ENCODE measurements around the gene GABRB1.
A peak's percentile ranks its signal among the peaks of the same experiment; 100 is the strongest.

The GABRB1 gene

GRCh38 chr4:47031011-47031678 is at the start of gene GABRB1:
Gene GABRB1 (plus strand): TSS chr4:47031567.
- peak; percentile 11 for DNase-seq

GRCh38 chr4:46984781-46985180 is 46.6 kb upstream of the GABRB1 start:
- no peak for DNase-seq

DNA sequence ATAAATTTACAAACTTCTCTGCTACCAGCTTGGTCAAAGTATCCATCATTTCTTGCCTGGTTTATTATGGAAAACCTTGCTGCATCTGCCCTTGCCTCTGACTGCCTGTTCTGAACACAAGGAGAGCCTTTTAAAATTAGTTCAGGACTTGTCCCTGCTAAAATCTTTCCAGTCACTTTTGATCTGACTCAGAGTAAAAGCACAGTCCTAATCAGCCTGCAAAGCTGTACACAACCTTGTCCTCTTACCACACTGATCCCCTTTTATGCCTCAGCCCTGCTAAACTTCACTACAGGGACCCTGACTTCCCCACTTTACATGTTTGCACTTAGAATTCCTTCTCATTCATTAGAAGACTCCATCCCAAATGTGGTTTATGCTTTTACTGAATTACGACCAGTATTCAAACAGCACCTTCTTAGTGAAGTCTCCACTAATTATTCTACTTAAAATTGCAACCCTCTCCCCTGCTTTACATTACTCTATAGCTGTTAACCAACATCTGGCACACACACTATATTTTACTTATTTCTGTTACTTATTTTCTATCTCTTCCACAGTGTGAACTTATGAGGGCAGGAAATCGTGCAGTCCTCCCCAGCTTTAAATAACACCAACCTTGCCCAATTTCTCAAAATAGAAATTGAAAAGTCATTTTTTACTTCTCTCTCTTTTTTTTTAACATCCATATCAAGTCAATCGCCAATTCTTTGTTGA is 44.3 kb upstream of the GABRB1 start:
- DNase-seq, result no peak

DNA sequence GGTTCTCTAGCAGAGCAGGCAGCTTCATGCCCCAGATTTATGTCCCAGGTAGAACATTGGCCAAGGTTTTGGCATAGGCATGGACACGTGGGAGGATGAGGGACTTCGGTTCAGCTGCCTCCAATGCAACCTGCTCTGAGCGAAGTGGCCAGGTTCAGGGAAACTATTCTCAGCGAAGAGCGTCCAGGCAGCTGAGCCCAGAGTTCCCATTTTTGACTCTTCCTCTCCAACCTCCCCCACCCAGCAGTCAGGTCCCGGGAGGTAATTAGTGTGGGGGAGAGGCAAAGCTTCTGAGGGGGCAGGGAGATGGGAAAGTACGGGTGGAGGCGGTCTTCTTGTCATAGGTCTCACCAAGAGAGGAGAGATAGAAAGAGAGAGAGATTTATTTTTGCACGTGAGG is 39.0 kb upstream of the GABRB1 start:
- DNase-seq, result no peak

DNA sequence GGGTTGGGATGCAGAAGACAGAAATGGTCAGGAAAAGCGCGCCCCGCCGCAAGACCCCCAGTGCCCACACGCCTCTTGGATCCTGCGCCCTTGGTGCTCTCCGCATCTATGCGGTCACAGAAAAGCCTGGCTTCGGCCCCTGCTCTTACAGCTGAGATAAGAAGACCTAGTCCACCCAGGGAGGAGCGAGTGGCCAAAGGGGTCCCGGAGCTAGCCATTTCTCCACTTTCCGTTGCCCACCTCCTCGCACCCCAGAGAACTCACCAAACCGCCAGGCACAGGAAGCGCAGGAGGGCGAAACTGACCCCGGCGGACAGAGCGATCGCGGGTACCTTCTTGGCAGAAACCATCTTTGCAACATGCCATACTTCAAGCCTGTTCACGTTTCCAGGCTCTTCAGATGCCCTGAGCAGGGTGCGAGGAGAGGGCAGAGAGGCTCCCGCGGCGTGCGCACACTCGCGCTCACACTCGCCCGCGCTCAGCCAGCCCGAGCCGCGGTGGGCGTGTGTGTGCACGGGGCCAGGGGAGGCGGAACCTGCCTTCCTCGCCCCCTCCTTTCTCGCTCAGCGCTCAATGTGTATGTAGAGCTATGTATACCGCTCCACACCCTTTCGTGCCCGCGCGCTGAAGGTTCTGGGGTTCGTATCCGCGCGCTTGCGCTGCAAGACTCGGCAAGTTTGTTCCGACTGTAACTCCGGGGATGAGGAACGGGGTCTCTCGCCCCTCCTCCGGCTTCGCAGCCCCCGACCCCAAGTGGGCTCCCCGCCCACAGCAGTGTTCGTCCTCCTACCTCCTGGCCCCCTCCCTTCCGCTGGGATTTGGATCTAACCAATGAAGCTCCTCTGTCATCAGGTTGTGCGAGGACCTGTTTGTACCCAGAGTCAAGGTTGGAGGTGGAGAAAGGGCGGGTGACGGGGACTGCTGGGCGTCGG is 38.0 kb upstream of the GABRB1 start, which contains the start of gene GABRA4:
GABRA4 (minus strand) TSS at position 507 of the 932 bp plus-strand sequence; CDS start at position 350, 157 bp downstream.
- DNase-seq, result peak; percentile 4

DNA sequence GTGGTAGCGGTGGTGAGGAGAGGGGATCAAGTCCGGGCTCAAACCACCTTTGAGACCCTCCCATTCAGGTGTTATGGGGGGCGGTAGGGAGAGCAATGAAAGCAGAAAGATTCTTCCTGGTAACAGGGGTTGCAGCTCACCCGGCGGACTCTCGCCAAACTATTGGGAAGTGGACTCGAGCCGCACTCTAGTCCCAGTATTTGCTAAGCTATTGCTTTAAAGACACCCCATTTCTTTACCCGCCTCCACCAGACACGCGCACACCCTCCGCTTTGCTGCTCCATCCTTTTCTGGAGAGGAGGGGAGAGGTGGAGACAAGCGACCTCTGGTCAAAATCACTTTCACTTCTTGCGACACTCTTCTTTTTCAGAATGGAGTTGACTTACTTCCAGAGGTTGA is 37.4 kb upstream of the GABRB1 start:
- no peak for DNase-seq

GRCh38 chr4:46999566-46999965 is 31.8 kb upstream of the GABRB1 start:
- no peak for DNase-seq

DNA sequence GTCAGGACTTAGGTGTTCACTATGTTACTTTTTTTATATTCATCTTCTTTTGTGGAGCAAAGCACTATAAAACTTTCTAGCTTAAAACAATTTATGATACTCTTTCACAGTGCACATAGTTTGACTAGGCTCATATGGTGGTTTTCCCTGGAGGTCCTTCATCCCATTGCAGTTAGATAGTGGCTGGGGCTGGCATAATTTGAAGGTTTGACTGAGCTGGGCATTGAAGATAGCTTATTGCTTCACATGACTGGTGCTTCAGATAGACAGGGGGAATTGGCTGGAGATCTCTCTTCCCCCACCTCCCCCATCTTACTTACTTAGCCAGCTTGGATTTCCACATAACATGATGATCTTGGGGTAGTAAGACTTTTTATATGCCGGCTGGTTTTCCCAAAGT is 31.0 kb upstream of the GABRB1 start:
- DNase-seq, result no peak

DNA sequence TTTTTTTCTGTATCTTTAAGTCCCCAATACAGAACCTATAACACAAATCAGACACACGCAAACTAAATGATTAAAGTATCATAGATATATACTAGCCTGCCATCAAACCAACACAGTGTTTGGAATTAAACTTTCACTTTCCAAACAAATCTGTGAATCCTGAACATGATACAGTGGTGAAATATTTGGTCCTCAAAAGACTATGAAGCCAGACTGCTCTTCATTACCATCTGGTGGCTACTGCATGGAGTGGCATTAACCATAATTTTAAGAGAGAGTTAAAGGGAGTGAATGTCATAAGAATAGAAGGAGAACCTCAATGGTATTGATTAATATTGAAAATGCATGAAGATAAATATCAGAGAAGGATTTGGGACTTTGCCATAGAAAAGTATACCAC is 28.8 kb upstream of the GABRB1 start:
- DNase-seq, result no peak

DNA sequence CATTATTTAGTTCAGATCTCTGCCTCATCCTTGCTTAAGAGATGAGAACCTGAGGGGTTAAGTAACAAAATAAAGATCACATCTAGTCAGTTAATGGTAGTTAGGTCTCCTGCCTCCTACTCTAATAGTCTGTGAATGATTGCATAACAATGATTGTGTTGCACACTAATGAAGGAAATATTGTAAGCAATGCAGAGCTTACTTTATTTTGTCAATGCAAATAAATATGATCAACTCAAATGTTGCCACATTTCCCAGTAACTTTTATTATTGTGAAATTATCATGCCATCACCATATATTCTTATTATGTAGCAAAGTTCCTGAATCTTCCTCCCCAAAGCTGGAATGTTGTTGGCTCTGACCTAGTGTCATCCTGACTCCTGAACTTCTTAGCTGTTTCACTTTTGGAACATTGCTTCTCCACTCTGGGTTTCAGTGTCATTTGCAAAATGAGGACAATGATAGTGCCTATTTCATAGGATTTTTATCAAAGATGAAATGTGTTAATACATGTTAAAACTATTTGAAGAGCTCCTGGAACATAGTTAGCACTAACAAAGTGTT is 20.9 kb upstream of the GABRB1 start:
- DNase-seq, result no peak

DNA sequence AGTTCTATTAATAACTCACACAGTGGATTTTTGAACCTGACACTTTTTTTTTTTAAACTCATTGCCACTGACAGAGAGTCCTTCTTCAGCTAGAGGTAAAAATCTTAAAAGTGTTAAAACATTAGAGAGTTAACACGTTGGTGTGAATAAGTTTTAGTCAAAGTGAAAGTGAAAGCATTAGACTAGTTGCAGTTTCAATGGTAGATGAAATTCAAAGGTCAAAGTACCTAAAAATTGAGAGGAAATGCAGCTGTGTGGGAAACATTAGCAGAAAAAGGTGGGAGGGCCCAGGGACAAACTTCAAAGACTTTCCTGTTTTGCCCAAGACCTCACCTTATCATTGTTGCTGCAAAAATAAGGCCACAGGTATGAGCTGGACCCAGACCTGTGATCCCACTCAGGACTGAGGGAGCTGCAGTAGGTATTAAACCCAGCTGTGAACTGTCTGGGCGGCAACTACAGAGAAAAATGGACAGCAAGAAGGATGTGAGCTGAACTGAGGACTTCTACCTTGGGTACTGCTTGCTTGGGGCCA is 20.4 kb upstream of the GABRB1 start:
- no peak for DNase-seq

DNA sequence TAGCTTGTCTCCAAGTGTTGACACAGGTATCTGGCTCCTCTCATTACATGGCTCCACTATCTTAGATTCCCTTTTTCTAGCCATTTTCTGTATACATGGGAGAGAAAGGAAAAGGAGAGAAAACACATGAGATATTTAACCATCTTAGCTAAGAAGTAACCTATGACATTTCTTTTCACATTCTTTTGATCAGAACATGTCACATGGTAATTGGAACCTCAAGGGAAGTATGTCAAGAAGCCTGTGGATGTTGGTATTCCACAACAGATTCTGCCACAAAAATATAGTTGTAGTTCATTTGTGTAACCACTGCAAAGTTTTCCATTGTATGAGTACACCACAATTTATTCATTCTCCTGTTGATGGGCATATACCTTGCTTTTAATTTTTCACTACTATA is 18.7 kb upstream of the GABRB1 start:
- no peak for DNase-seq

- no peak for DNase-seq
Observed at GRCh38 chr4:47013373-47013772, 18.0 kb upstream of the GABRB1 start.

- no peak for DNase-seq
Observed at GRCh38 chr4:47017081-47017480, 14.3 kb upstream of the GABRB1 start.

DNA sequence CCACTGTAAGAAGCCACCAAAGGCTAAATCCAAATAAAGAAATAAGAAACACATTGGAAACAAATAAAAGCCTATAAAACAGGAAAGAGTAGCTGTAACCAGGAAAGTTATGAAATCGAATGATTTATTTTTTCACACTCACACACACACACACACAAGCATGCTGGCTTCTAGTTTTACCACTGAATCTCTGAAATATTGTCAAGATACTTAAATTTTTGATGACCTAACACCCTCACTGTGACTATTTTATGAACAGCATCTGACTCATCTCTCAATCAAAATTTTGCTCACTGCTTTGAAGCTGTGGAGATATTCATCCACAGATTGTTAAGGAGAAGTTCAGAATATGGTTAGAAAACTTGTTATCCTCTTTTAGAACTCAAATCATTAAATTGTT is 13.9 kb upstream of the GABRB1 start:
- no peak for DNase-seq

- peak; percentile 8 for DNase-seq
Observed at GRCh38 chr4:47031751-47032404, 511 bp downstream of the GABRB1 start.

DNA sequence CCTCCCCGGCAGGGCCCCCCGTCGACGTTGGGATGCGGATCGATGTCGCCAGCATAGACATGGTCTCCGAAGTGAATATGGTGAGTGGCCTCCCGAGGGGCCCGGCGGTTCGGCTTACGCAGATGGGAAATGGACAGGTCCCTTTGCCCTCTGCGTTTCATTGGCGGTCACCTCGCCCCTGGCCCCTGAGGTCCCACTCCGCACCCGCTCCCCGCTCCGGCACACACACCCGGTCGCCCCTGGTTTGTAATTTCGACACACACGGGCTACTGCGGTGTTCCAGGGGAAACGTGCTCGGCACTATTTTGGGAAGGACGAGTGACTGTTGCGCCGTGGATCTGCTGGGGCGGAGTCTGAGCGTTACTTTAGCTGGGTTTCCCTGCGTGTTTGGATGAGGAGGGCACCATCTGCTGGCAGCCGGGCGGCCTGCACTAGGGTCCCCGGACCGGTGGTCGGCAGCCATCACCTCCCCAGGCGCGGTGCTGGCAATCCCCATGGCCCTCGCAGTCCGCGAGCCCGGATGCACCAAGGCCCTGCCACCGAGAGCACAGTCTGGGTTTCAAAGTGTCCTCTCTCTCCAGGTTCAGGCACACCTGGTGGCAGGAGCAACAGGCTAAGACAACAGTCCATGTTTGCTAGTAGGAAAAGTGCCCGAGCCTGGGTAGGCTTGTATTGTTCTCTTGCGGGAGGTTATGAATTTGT is 1.2 kb downstream of the GABRB1 start:
- peak; percentile 59 for DNase-seq

DNA sequence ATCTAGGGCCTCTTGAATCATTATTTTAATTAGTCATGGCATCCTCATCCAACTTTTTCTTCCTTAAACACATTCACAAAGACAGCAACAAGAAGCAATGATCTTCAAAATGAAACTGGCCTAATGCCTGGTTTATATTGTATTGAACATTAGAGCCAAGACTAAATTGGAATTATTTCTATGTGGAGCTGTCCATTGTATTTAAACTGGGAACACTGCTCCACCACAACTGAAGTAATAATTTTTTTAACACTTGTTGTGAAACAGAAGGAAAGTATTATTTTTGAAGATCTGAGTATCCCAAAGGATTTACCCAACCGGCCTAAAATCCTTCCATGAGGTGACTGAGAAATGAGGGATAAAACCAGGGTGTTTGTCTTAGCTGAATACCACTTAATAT is 6.9 kb downstream of the GABRB1 start:
- no peak for DNase-seq

DNA sequence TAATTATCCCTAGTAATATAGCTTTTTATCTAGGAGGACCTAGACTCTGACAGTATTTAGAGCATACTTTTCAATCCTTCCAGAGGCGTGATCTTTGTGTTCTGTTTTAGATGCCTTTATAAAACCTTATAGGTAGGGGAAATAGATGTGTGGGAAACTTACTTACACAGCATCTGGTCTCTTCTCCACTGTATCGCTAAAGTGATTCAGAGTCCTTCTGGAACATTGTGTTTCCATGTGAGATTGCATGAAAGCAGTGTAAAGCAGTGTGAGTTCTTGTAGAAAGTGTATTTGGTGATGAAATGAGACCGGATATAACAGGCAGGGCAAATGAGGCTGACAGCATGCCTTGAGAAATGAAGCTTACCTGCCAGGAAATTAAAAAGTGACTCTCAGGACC is 9.5 kb downstream of the GABRB1 start:
- DNase-seq, result no peak

DNA sequence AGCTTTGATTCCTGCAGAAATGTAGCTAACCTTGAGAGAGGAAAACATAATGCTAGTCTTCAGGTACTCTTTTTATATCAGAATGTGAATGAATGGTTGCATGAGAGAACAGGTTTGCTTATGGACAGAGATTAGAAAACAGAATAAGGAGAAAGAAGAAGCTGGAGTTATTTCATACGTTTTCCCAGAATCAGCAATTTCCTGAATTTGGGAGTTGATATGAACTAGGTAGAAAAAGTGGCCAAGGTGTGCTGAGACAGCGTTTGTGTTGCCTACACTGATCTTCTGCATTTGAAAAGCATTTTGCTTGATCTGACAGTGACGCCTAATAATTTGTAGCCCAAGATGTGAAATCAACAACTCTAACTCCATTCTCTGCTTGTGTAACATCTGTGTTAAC is 12.5 kb downstream of the GABRB1 start:
- no peak for DNase-seq

GRCh38 chr4:47045261-47045660 is 13.9 kb downstream of the GABRB1 start:
- DNase-seq, result no peak

GRCh38 chr4:47049347-47049746 is 18.0 kb downstream of the GABRB1 start:
- no peak for DNase-seq

Data from activated CD4-positive, alpha-beta T cell treated with anti-CD3 and anti-CD28 coated beads for 48 hours (primary cell).